Mesenchymal stem cell (in vitro differentiated cells and primary cell): ENCODE results near the gene IL21R.

Experiments used
- DNase-seq: peaks from one replicate; pipeline ENCODE4 v3.0.0-alpha.2; 2013
- H2AFZ ChIP-seq: one replicate; pipeline ENCODE4 v1.6.1; 2013; ENCODE audit warnings: low read depth, mild to moderate bottlenecking, control low read depth, inconsistent platforms, low read length, moderate library complexity
- H2AK5ac ChIP-seq: 2 replicates; pipeline ENCODE4 v1.6.1; 2013; ENCODE audit warnings: low read length, moderate library complexity, mild to moderate bottlenecking, inconsistent platforms; ENCODE audit not compliant: severe bottlenecking
- H2BK120ac ChIP-seq: one replicate; pipeline ENCODE4 v1.6.1; 2013; ENCODE audit warnings: low read depth, mild to moderate bottlenecking, inconsistent platforms, low read length, moderate library complexity
- H2BK12ac ChIP-seq, 2 experiments: one replicate each; pipeline ENCODE4 v1.6.1; 2013; ENCODE audit warnings: inconsistent platforms in 2 of 2, low read length in 2 of 2, mild to moderate bottlenecking in 2 of 2, moderate library complexity in 2 of 2, control low read depth in 1 of 2
- H2BK15ac ChIP-seq: one replicate; pipeline ENCODE4 v1.6.1; 2013; ENCODE audit warnings: mild to moderate bottlenecking, low read depth, inconsistent platforms; ENCODE audit not compliant: poor library complexity, severe bottlenecking
- H2BK5ac ChIP-seq: 2 replicates; pipeline ENCODE4 v1.6.1; 2013; ENCODE audit warnings: low read depth, mild to moderate bottlenecking, low read length, control low read depth, inconsistent platforms; ENCODE audit not compliant: poor library complexity, severe bottlenecking
- H3K14ac ChIP-seq, 2 experiments: one replicate each; pipeline ENCODE4 v1.6.1; 2013; ENCODE audit warnings: inconsistent platforms in 2 of 2, low read length in 2 of 2, control low read depth in 1 of 2, mild to moderate bottlenecking in 1 of 2, moderate library complexity in 1 of 2
- H3K18ac ChIP-seq, 2 experiments: one replicate each; pipeline ENCODE4 v1.6.1; 2013; ENCODE audit warnings: inconsistent platforms in 2 of 2, low read length in 2 of 2, control low read depth in 1 of 2, low read depth in 1 of 2, mild to moderate bottlenecking in 1 of 2
- H3K23ac ChIP-seq, 2 experiments: one replicate each; pipeline ENCODE4 v1.6.1; 2013; ENCODE audit warnings: inconsistent platforms in 2 of 2, low read length in 2 of 2, mild to moderate bottlenecking in 2 of 2, moderate library complexity in 2 of 2, control low read depth in 1 of 2
- H3K27ac ChIP-seq: 2 replicates; pipeline ENCODE4 v1.5.1; 2013; ENCODE audit warnings: mild to moderate bottlenecking, moderate library complexity, low read length, control low read depth, inconsistent platforms; ENCODE audit not compliant: poor library complexity, severe bottlenecking
- H3K27me3 ChIP-seq, 2 experiments: 2 replicates each; pipeline versions ENCODE4 v1.6.1 to v1.7.0; 2013; ENCODE audit warnings: low read length in 2 of 2, mild to moderate bottlenecking in 2 of 2, moderate library complexity in 2 of 2, control low read depth in 1 of 2, inconsistent platforms in 1 of 2; ENCODE audit not compliant: control insufficient read depth in 1 of 2, insufficient read depth in 1 of 2
- H3K36me3 ChIP-seq, 2 experiments: 2 replicates each; pipeline versions ENCODE4 v1.6.1 to v1.7.0; 2013; ENCODE audit warnings: low read length in 2 of 2, control low read depth in 1 of 2, inconsistent platforms in 1 of 2, low read depth in 1 of 2, mild to moderate bottlenecking in 1 of 2; ENCODE audit not compliant: insufficient read depth in 2 of 2, control insufficient read depth in 1 of 2
- H3K4ac ChIP-seq, 2 experiments: one replicate each; pipeline ENCODE4 v1.6.1; 2013; ENCODE audit warnings: inconsistent platforms in 2 of 2, low read length in 2 of 2, mild to moderate bottlenecking in 2 of 2, moderate library complexity in 2 of 2, control low read depth in 1 of 2, low read depth in 1 of 2
- H3K4me1 ChIP-seq: 2 replicates; pipeline ENCODE4 v1.6.1; 2013; ENCODE audit warnings: low read depth, low read length, control low read depth; ENCODE audit not compliant: control insufficient read depth, insufficient read depth
- H3K4me2 ChIP-seq: 2 replicates; pipeline ENCODE4 v1.6.1; 2013; ENCODE audit warnings: low read length, mild to moderate bottlenecking, inconsistent platforms; ENCODE audit not compliant: poor library complexity, severe bottlenecking
- H3K4me3 ChIP-seq, 2 experiments: 2 replicates each; pipeline versions ENCODE4 v1.5.1 to v1.7.0; 2013; ENCODE audit warnings: low read length in 2 of 2, mild to moderate bottlenecking in 2 of 2, control low read depth in 1 of 2, low read depth in 1 of 2; ENCODE audit not compliant: insufficient read depth in 1 of 2
- H3K79me1 ChIP-seq: replicated peaks from 2 replicates; pipeline ENCODE4 v1.6.1; 2013; ENCODE audit warnings: mild to moderate bottlenecking, control low read depth, low read length, inconsistent platforms; ENCODE audit not compliant: poor library complexity, severe bottlenecking
- H3K9ac ChIP-seq: 2 replicates; pipeline ENCODE4 v1.7.0; 2013; ENCODE audit warnings: mild to moderate bottlenecking, low read length, moderate library complexity
- H3K9me3 ChIP-seq: 2 replicates; pipeline ENCODE4 v1.7.0; 2013; ENCODE audit warnings: mild to moderate bottlenecking, low read length; ENCODE audit not compliant: control insufficient read depth
- H4K8ac ChIP-seq: one replicate; pipeline ENCODE4 v1.6.1; 2013; ENCODE audit warnings: inconsistent platforms, mild to moderate bottlenecking, low read length, moderate library complexity
- H4K91ac ChIP-seq: one replicate; pipeline ENCODE4 v1.6.1; 2013; ENCODE audit warnings: mild to moderate bottlenecking, low read length, inconsistent platforms
- WGBS: methylation state at CpG from one replicate; pipeline ENCODE4 v1.1.7; 2013; ENCODE audit warnings: mixed read lengths; 5-methylcytosine and 5-hydroxymethylcytosine counted together

IL21R gene

DNA sequence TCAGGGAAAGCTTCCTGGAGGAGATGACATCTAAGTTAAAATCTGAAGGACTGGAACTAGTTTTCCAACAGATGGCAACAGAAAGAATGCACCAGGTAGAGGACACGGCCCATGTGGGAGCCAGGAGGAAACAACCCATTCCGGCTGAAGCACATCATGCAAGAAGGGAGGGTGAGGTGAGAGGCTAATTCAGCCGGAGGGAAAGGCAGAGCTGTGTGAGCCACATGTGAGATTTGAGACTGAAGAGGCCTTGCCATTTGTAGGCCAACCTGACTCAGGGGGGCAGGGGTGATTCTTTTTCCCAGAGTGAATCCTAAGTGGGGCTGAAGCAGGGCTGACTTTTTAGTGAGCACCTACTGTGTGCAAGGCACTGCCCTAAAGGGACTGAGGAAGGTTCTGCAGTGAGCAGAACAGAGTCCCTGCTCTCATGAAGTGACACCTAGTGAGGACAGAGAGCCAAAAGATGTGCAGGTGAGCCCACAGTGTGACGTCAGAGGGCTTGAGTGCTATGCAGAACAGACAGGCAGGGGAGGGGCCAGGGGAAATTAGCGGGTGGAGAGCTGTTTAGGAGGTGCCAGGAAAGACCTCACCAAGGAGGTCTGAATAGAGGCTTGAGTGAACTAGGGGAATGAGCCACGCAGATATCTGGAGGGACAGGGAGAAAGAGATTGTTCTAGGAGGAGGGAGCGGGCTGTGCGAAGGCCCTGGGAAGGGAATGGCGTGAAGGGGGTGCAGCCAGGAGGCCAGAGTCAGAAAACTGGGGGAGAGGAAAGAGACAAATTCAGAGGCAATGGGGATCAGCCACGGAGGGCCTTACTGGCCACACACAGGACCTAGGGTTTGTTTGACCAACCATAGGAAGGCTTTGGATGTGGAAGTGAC, 19.8 kb upstream of the IL21R start:
- DNase-seq: no peak
- Histone ChIP-seq H3K4me2 (no peak overlapping the region), H3K27me3 (peaks cover 18 to 42% of the 10 kb centered on the region in 2 experiments), H4K91ac (no peak overlapping the region), H3K27ac (no peak overlapping the region), H3K9ac (no peak overlapping the region), H3K18ac (no peak overlapping the region), H3K36me3 (no peaks in the 10 kb centered on the region), H2AK5ac (no peak overlapping the region), H3K9me3 (peaks cover 20% of the 10 kb centered on the region), H2BK12ac (no peak overlapping the region), H3K4me1 (no peaks in the 10 kb centered on the region), H2AFZ (no peak overlapping the region), H2BK15ac (no peak overlapping the region), H3K79me1 (no peaks in the 10 kb centered on the region), H3K4ac (no peak overlapping the region), H2BK120ac (no peak overlapping the region), H3K4me3 (no peak overlapping the region), H3K23ac (no peak overlapping the region), H4K8ac (no peak overlapping the region), H2BK5ac (no peak overlapping the region), H3K14ac (no peak overlapping the region)
- 74% methylated on average over 10 of the region's 10 CpGs for WGBS

DNA sequence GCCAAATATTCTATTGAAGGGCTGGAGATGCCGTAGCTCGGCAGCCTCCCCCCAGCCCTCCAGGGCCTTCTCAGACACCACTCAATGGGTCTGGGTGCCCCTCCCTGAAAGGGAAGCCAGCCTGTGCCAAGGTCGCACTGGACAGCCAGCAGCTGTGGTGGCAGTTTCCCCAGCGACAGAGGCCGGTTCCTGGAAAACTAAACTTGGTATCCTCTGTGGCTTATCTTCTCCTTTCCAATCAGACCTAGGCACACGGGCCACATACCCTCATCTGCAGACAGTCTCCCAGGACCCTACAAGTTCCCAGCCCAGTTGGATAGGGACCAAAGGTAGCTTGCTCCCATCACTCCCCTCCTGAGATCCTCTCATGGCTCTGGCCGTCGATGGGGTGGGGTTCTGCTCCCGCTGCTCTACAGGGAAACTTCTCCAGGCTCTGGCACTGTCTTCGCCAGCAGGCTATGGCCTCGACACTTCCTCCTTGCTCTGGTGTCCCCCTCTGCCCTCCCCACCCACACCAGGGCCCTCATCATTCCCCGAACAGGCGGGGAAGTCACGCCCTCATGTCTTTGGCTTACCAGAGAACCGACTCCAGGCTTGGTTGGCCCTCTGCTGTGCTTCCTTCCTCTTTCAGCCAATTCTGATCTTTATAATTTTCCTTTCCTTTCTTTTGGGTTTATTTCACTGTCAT, 18.3 kb upstream of the IL21R start:
- H2BK120ac ChIP-seq: no peak overlapping the region
- H3K27me3 ChIP-seq: peaks cover 27 to 49% of the 10 kb centered on the region in 2 experiments
- no peak overlapping the region for H2BK12ac ChIP-seq
- H3K9ac ChIP-seq: no peak overlapping the region
- no peak overlapping the region for H2BK15ac ChIP-seq
- H3K36me3 ChIP-seq: no peaks in the 10 kb centered on the region
- H3K4me3 ChIP-seq: no peak overlapping the region
- H2AK5ac ChIP-seq: no peak overlapping the region
- no peaks in the 10 kb centered on the region for H3K79me1 ChIP-seq
- H3K27ac ChIP-seq: no peak overlapping the region
- no peak overlapping the region for H3K18ac ChIP-seq
- H4K8ac ChIP-seq: no peak overlapping the region
- no peak overlapping the region for H4K91ac ChIP-seq
- no peak overlapping the region for H3K14ac ChIP-seq
- H3K4me2 ChIP-seq: no peak overlapping the region
- H2BK5ac ChIP-seq: no peak overlapping the region
- H3K4ac ChIP-seq: no peak overlapping the region
- no peak overlapping the region for H2AFZ ChIP-seq
- H3K4me1 ChIP-seq: no peaks in the 10 kb centered on the region
- WGBS: 89% methylated on average over 15 of the region's 15 CpGs
- no peak overlapping the region for H3K23ac ChIP-seq
- DNase-seq: no peak
- peaks cover 20% of the 10 kb centered on the region for H3K9me3 ChIP-seq

DNA sequence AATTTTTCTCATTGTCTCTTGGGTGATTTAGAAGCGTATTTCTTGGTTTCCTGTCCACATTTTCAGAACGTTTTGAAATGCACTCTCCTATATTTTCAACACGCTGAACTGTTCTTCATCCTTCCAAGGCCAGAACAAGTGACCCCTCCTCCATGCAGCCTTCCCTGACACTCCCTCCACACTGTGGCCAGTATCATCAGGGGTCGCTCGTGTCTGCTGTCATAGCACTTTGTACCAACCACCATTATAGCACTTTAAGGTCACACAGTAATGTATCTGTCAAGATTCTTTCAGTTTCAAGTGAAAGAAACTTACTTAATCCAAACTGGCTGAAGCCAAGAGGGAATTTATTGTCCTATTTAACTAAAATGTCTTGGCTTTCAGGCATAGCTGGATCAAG, 17.5 kb upstream of the IL21R start:
- no peak overlapping the region for H3K9ac ChIP-seq
- H3K23ac ChIP-seq: no peak overlapping the region
- no peaks in the 10 kb centered on the region for H3K79me1 ChIP-seq
- no peak overlapping the region for H2BK15ac ChIP-seq
- no peak overlapping the region for H2BK5ac ChIP-seq
- peaks cover 20% of the 10 kb centered on the region for H3K9me3 ChIP-seq
- H3K14ac ChIP-seq: no peak overlapping the region
- H3K4ac ChIP-seq: no peak overlapping the region
- H3K4me2 ChIP-seq: no peak overlapping the region
- H4K91ac ChIP-seq: no peak overlapping the region
- H2BK12ac ChIP-seq: no peak overlapping the region
- H3K4me1 ChIP-seq: no peaks in the 10 kb centered on the region
- H3K27me3 ChIP-seq: peaks cover 30 to 49% of the 10 kb centered on the region in 2 experiments
- H2AK5ac ChIP-seq: no peak overlapping the region
- H2BK120ac ChIP-seq: no peak overlapping the region
- H2AFZ ChIP-seq: no peak overlapping the region
- no peaks in the 10 kb centered on the region for H3K36me3 ChIP-seq
- DNase-seq: no peak
- no peak overlapping the region for H4K8ac ChIP-seq
- H3K4me3 ChIP-seq: no peak overlapping the region
- WGBS: 86% methylated on average over 5 of the region's 5 CpGs
- H3K27ac ChIP-seq: no peak overlapping the region
- no peak overlapping the region for H3K18ac ChIP-seq

DNA sequence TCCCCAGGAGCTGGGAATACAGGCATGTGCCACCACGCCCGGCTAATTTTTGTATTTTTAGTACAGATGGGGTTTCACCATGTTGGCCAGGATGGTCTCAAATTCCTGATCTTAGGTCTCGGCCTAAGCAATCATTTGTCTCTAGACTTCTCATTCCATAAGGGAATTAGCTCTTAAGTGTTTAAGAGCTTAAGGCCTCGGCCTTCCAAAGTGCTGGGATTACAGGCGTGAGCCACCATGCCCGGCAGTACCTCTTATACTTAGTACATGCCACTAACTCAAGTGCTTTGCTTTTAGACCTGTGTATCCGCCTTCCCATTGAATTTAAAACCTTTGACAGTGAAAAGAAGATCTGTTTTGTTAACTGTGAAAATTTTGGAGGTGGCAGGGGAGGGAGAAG, 16.6 kb upstream of the IL21R start:
- Histone ChIP-seq H3K18ac (no peak overlapping the region), H3K14ac (no peak overlapping the region), H2AFZ (no peak overlapping the region), H2BK120ac (no peak overlapping the region), H3K23ac (no peak overlapping the region), H3K4me2 (no peak overlapping the region), H3K27me3 (peaks cover 30 to 49% of the 10 kb centered on the region in 2 experiments), H2BK12ac (no peak overlapping the region), H2BK5ac (no peak overlapping the region), H3K9me3 (peaks cover 20% of the 10 kb centered on the region), H4K8ac (no peak overlapping the region), H3K79me1 (no peaks in the 10 kb centered on the region), H3K27ac (no peak overlapping the region), H3K4me1 (no peaks in the 10 kb centered on the region), H3K4me3 (no peak overlapping the region), H2AK5ac (no peak overlapping the region), H3K4ac (no peak overlapping the region), H2BK15ac (no peak overlapping the region), H3K9ac (no peak overlapping the region), H4K91ac (no peak overlapping the region), H3K36me3 (no peaks in the 10 kb centered on the region)
- DNase-seq: no peak
- WGBS: 76% methylated on average over 5 of the region's 7 CpGs
